PC-3 (cell line): ENCODE measurements around the gene TMEM178B. TPM values are rescaled to one million over a fixed set of nuclear protein-coding genes. Genes with fewer than 3 reads are reported as not detected.

ENCODE experiments used
- ATAC-seq: fragments of 200-7000 bp; cut with Tn5 transposase; 2 replicates; pipeline ENCODE4 v1.9.1; 2020; ENCODE audit warnings: mild to moderate bottlenecking, moderate library complexity
- BruUV-seq: library from RNA; stranded (reverse); fragments of 400-500 nt; replicated peaks from 2 replicates; lab custom pipeline; 2021; lab: Mats Ljungman, UMichigan
- CTCF ChIA-PET: fragments of 300-600 bp; sonication (Branson Sonifier 250); formaldehyde crosslinking; loops from one replicate; lab custom pipeline; 2022; ENCODE audit warnings: antibody characterized with exemption; lab: Charles Lee
- POLR2A ChIA-PET: fragments of 300-600 bp; sonication (Branson Sonifier 250); formaldehyde crosslinking; loops from one replicate; lab custom pipeline; 2022; ENCODE audit warnings: antibody characterized with exemption; ENCODE audit not compliant: unreplicated experiment; lab: Charles Lee
- DNase-seq: peaks from one replicate; pipeline ENCODE4 v3.0.0-alpha.2; 2015
- H2AFZ ChIP-seq: fragments of 300-600 bp; sonication (generic); 2 replicates; pipeline ENCODE4 v1.6.0; 2016; ENCODE audit warnings: antibody characterized with exemption, low read length
- H3F3A ChIP-seq: fragments of 300-600 bp; sonication (generic); one replicate; pipeline ENCODE4 v1.6.0; 2017; ENCODE audit warnings: antibody characterized with exemption, low read length, control low read depth, mild to moderate bottlenecking; ENCODE audit not compliant: unreplicated experiment
- H3K27ac ChIP-seq: fragments of 300-600 bp; sonication (generic); 2 replicates; pipeline ENCODE4 v1.5.1; 2016; ENCODE audit warnings: mild to moderate bottlenecking, low read length
- H3K27me3 ChIP-seq: fragments of 300-600 bp; sonication (generic); 2 replicates; pipeline ENCODE4 v1.6.1; 2016; ENCODE audit warnings: low read length, mixed read lengths
- H3K36me3 ChIP-seq: fragments of 300-600 bp; sonication (generic); 2 replicates; pipeline ENCODE4 v1.6.1; 2016; ENCODE audit warnings: low read depth, mixed run types, low read length, mixed read lengths
- H3K4me1 ChIP-seq: fragments of 300-600 bp; sonication (generic); 2 replicates; pipeline ENCODE4 v1.5.1; 2016; ENCODE audit warnings: low read length; ENCODE audit not compliant: insufficient read depth
- H3K4me2 ChIP-seq: fragments of 300-600 bp; sonication (generic); 2 replicates; pipeline ENCODE4 v1.6.0; 2016; ENCODE audit warnings: low read length
- H3K4me3 ChIP-seq: fragments of 300-600 bp; sonication (generic); 2 replicates; pipeline ENCODE4 v1.5.1; 2016; ENCODE audit warnings: mild to moderate bottlenecking, low read length, mixed read lengths
- H3K79me2 ChIP-seq: fragments of 300-600 bp; sonication (generic); 2 replicates; pipeline ENCODE4 v1.6.1; 2017; ENCODE audit warnings: low read length, mixed read lengths
- H3K9ac ChIP-seq: fragments of 300-600 bp; sonication (generic); 2 replicates; pipeline ENCODE4 v1.6.0; 2016; ENCODE audit warnings: mild to moderate bottlenecking, low read length
- H3K9me2 ChIP-seq: fragments of 300-600 bp; sonication (generic); replicated peaks from 2 replicates; pipeline ENCODE4 v1.6.1; 2016; ENCODE audit warnings: mixed run types, low read length, mixed read lengths
- H3K9me3 ChIP-seq: fragments of 300-600 bp; sonication (generic); 2 replicates; pipeline ENCODE4 v1.6.1; 2016; ENCODE audit warnings: low read length, mixed read lengths
- H4K20me1 ChIP-seq: fragments of 300-600 bp; sonication (generic); 2 replicates; pipeline ENCODE4 v1.6.1; 2016; ENCODE audit warnings: low read length, mixed read lengths
- EZH2 ChIP-seq: fragments of 300-600 bp; sonication (generic); IDR thresholded peaks from one replicate; pipeline ENCODE4 v1.6.1; 2017; ENCODE audit warnings: antibody characterized with exemption, mild to moderate bottlenecking, low read length; ENCODE audit not compliant: unreplicated experiment
- EZH2phosphoT487 ChIP-seq: fragments of 300-600 bp; sonication (generic); IDR thresholded peaks from 2 replicates; pipeline ENCODE4 v1.6.1; 2018; ENCODE audit warnings: mild to moderate bottlenecking, antibody characterized with exemption, low read length, borderline replicate concordance
- intact Hi-C: fragments of 100-400 bp; cut with micrococcal nuclease; formaldehyde crosslinking; loops from 2 replicates; pipeline ENCODE4 v1.9.0; 2023
- total RNA-seq: library from RNA; depleted of rRNA; stranded (reverse); fragments of >200 nt; gene quantifications from 2 replicates; pipeline ENCODE4 v1.2.3, GENCODE V29; 2014
- TF ChIP-seq, protein P1 (sequence below): fragments of 300-600 bp; sonication (generic); conservative IDR thresholded peaks from 2 replicates; pipeline ENCODE4 v1.5.1; 2017; ENCODE audit warnings: antibody characterized with exemption, low read depth, mild to moderate bottlenecking, low read length

Gene TMEM178B
- total RNA-seq, 1 experiment from 2014 or later, result 0.29 TPM

DNA sequence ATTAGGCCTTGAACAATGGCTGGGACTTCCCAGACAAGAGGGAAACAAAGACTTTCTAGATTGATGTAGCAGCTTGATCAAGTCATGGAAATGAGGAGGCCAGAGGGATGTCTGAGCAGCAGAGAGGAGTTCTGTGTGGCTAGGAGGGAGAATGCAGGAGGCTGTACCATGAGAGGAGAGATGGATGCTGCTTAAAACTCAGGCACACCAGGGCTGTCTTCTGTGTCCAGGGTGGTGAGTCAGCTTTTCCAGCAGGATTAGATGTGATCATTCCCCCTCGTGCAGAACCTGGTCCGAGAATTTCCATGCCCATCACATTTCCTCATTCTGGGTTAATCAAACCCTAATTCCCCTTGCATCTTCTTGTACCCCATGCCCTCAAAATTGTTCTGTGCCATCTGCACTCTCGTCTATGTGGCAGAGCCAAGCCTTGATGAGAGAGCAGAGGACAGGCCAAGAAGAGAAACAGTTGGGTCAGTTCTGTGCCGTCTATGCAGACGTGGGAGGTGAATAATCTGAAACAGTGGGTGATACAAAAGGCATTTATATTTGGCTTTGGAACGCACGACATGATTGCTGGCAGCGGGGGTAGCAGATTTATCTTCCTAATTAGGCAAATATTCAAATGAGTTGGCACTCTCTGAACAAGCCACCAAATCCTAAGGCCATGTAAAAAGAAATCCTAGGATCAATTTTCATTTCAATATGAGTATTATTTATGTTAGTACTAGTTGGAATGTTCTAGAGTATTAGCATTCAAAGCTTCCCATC lies 160.7 kb downstream of the TMEM178B start:
- no peaks in the 10 kb centered on the region for H3K36me3 ChIP-seq
- no peaks in the 10 kb centered on the region for H3K79me2 ChIP-seq
- no TSS peak for BruUV-seq
- no peaks in the 10 kb centered on the region for H3K9me2 ChIP-seq
- no peak overlapping the region for H3K4me3 ChIP-seq
- intact Hi-C loops, result no loop called here
- no peaks in the 10 kb centered on the region for H3K9me3 ChIP-seq
- ChIA-PET CTCF (no interaction called here), POLR2A (no interaction called here)
- DNase-seq (no peak), ATAC-seq (no peak)
- H3K27me3 ChIP-seq, result peaks cover 37% of the 10 kb centered on the region
- no peak overlapping the region for H3K4me2 ChIP-seq
- no peaks in the 10 kb centered on the region for H3K4me1 ChIP-seq
- no peak for TF ChIP-seq EZH2
- TF ChIP-seq EZH2phosphoT487, result no peak
- TF ChIP-seq, protein P1, sequence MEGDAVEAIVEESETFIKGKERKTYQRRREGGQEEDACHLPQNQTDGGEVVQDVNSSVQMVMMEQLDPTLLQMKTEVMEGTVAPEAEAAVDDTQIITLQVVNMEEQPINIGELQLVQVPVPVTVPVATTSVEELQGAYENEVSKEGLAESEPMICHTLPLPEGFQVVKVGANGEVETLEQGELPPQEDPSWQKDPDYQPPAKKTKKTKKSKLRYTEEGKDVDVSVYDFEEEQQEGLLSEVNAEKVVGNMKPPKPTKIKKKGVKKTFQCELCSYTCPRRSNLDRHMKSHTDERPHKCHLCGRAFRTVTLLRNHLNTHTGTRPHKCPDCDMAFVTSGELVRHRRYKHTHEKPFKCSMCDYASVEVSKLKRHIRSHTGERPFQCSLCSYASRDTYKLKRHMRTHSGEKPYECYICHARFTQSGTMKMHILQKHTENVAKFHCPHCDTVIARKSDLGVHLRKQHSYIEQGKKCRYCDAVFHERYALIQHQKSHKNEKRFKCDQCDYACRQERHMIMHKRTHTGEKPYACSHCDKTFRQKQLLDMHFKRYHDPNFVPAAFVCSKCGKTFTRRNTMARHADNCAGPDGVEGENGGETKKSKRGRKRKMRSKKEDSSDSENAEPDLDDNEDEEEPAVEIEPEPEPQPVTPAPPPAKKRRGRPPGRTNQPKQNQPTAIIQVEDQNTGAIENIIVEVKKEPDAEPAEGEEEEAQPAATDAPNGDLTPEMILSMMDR, result no peak
- H2AFZ ChIP-seq, result no peak overlapping the region
- H4K20me1 ChIP-seq, result no peaks in the 10 kb centered on the region
- no peak overlapping the region for H3K27ac ChIP-seq
- no peak overlapping the region for H3K9ac ChIP-seq
- H3F3A ChIP-seq, result no peaks in the 10 kb centered on the region

- intact Hi-C loops, result no loop called here
These were observed 161.8 kb downstream of the TMEM178B start for GRCh38 chr7:141235656-141236055.

GRCh38 chr7:141238596-141239243 lies 164.9 kb downstream of the TMEM178B start:
- POLR2A ChIA-PET, result interaction anchor here (0.6 kb wide), 1 partner anchor 1007 kb away, joined by 4 read pairs; no protein-coding TSS in a partner anchor
- BruUV-seq, result no TSS peak
- TF ChIP-seq, protein P1, result no peak
- no peak for TF ChIP-seq EZH2phosphoT487
- TF ChIP-seq EZH2, result no peak
- Histone ChIP-seq H2AFZ (no peak overlapping the region), H3K4me2 (no peak overlapping the region), H3K27ac (no peak overlapping the region), H3F3A (no peaks in the 10 kb centered on the region), H3K27me3 (peaks cover 74% of the 10 kb centered on the region), H3K4me3 (no peak overlapping the region), H3K36me3 (no peaks in the 10 kb centered on the region), H3K4me1 (no peaks in the 10 kb centered on the region), H3K9me3 (no peaks in the 10 kb centered on the region), H3K79me2 (no peaks in the 10 kb centered on the region), H3K9me2 (no peaks in the 10 kb centered on the region), H3K9ac (no peak overlapping the region), H4K20me1 (no peaks in the 10 kb centered on the region)
- no peak for DNase-seq
- ATAC-seq, result no peak
- intact Hi-C loops, result no loop called here
- CTCF ChIA-PET, result no interaction called here

More at GRCh38 chr7:141235656-141236055, 161.8 kb downstream of the TMEM178B start:
- Histone ChIP-seq H3K36me3 (no peaks in the 10 kb centered on the region), H3K27ac (no peak overlapping the region), H3K4me2 (no peak overlapping the region), H3K4me1 (no peaks in the 10 kb centered on the region), H3K79me2 (no peaks in the 10 kb centered on the region), H3K9ac (no peak overlapping the region), H3F3A (no peaks in the 10 kb centered on the region), H3K9me3 (no peaks in the 10 kb centered on the region), H3K9me2 (no peaks in the 10 kb centered on the region), H3K4me3 (no peak overlapping the region), H2AFZ (no peak overlapping the region), H4K20me1 (no peaks in the 10 kb centered on the region), H3K27me3 (peaks cover 45% of the 10 kb centered on the region)
- POLR2A ChIA-PET, result no interaction called here
- no TSS peak for BruUV-seq
- ATAC-seq, result no peak
- no peak for TF ChIP-seq EZH2
- CTCF ChIA-PET, result no interaction called here
- DNase-seq, result no peak
